LNCaP clone FGC (cell line): ENCODE data around the gene CAPN1.

Experiments used
- DNase-seq: peaks from one replicate; pipeline ENCODE4 v3.0.0-alpha.2; 2011; ENCODE audit warnings: low read depth
- H3K4me3 ChIP-seq: 2 replicates; pipeline ENCODE4 v1.5.1; 2011; ENCODE audit warnings: mild to moderate bottlenecking, low read depth, low read length, control low read depth
- TF ChIP-seq, protein P1 (sequence below): IDR thresholded peaks from 2 replicates; pipeline ENCODE4 v1.5.1; 2012; ENCODE audit warnings: mild to moderate bottlenecking; ENCODE audit not compliant: control insufficient read depth, insufficient read depth; ENCODE audit errors: extremely low read depth

CAPN1 gene

DNA sequence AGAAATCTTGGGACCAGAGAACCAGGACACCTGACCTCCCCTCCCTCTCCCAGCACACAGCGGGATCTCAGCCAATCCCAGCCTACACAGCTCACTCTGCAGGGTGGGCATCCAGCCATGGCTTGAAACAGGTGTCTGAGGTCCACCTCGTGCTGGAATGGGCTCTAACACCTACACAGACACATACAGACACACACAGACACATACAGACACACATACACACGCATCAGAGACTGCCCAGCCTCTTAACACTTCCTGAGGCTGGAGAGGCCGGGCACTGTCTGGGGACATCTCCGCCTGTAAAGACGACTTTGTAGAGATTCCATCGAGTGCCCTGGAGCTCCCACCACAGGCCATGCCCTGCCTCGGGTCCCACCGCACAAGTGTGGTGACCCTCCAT, 36.7 kb downstream of the CAPN1 start:
- DNase-seq, result no peak
- no peak overlapping the region for H3K4me3 ChIP-seq
- TF ChIP-seq, protein P1, sequence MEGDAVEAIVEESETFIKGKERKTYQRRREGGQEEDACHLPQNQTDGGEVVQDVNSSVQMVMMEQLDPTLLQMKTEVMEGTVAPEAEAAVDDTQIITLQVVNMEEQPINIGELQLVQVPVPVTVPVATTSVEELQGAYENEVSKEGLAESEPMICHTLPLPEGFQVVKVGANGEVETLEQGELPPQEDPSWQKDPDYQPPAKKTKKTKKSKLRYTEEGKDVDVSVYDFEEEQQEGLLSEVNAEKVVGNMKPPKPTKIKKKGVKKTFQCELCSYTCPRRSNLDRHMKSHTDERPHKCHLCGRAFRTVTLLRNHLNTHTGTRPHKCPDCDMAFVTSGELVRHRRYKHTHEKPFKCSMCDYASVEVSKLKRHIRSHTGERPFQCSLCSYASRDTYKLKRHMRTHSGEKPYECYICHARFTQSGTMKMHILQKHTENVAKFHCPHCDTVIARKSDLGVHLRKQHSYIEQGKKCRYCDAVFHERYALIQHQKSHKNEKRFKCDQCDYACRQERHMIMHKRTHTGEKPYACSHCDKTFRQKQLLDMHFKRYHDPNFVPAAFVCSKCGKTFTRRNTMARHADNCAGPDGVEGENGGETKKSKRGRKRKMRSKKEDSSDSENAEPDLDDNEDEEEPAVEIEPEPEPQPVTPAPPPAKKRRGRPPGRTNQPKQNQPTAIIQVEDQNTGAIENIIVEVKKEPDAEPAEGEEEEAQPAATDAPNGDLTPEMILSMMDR, result no peak

DNA sequence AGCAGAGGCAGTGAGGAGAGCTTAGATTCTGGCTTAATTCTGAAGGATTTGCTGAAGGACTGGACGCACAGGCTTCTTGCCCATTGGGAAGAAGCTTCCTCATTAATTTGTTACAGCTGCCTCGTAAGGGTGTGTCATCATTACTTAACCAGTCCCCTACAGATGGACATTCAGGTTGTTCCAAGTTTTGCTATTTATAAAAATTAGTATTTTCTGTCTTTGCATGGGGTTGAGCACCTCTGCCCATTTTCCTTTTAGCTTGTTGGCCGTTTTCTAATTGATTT, 38.1 kb downstream of the CAPN1 start:
- no peak overlapping the region for H3K4me3 ChIP-seq
- DNase-seq, result peak; percentile 11
- TF ChIP-seq, protein P1, result no peak

DNA sequence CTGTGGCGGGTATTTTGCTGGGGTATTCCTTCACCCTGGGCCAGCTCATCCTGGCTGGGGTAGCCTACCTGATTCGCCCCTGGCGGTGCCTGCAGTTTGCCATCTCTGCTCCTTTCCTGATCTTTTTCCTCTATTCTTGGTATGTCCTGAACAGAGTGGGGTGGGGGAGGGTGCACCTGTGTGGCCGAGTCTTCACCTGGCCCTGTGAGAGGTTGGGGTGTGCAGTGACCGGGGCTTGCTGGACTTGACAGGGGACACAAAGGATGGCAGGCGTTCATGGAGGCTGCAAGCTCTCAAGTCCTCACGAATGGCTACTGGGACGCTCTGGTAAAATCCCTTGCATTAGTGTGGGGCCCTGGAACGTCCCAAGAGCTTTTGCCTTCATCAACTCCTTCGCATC, 39.3 kb downstream of the CAPN1 start:
- H3K4me3 ChIP-seq, result no peak overlapping the region
- TF ChIP-seq, protein P1, result no peak
- no peak for DNase-seq

DNA sequence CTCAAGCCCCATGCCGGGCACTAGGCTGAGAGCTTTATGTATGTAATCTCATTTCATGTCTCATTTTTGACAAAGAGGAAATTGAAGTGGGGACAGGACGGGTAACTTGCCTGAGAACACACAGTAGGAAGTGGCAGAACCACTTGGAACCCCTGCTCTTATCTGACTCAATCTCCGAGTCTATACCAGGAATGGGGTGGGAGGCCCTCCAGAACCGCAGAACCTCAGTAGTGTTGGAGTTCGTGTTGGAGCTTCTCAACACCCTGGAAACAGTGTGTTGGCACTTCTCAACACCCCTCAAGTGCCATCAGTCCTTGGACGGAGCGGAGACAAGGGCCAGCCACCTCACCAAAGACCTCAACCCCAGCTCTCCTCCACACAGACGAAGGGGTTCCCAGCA, 41.3 kb downstream of the CAPN1 start:
- H3K4me3 ChIP-seq, result no peak overlapping the region
- TF ChIP-seq, protein P1, result no peak
- no peak for DNase-seq

DNA sequence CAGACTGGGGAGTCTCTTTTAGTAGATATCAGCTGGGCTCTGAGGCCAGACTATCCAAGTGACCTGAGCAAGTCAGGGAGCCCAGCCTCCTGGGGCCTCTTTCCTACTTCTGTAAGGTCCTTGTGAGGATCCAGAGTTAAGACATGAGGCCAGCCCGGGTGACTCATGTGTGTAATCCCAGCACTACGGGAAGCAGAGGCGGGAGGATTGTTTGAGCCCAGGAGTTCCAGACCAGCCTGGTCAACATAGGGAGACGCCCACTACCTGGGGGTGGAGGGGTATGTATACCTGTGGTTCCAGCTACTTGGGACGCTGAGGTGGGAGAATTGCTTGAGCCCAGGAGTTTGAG, 43.2 kb downstream of the CAPN1 start:
- no peak for DNase-seq
- TF ChIP-seq, protein P1, result no peak
- H3K4me3 ChIP-seq, result no peak overlapping the region

DNA sequence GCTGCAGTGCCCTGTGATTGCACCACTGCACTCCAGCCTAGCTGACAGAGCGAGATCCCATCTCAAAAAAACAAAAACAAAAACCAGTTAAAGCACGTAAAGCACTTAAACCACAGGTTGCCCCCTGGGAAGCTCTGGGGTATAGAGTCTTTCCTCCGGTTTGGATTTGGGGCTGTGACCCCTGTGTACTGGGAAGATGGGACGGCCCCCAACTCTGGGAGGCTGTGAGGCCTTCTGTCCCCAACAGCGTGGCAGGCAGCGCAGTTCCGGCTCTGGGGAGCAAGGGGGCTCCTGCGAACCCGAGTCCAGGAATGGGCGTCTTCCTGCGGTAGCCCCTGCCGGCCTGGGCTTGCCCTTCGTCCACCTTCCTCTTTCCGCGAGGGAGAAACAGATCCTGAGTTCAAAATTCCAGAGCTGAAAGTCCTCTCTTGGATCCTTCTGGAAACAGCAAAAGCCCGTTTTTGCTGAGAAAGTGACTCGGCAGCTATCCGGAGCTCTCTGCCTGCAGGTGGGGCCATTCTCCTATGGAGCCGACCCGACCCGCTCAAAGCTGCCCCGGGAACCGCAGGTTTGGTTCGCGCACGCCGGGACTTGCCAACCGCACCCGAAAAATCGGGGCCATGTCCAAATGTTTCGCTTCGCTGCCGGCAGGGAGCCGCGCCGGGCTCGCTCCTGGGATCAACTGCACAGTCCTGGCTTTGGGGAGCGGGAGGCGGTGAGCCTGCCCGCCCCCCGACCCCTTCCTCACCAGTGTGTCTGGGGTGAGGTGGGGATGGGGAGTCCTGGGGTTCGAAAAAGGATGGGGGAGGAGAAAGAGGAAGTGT, 43.8 kb downstream of the CAPN1 start:
- TF ChIP-seq, protein P1, result peak; percentile 39
- no peak overlapping the region; the same call in 1 of the 2 replicates for H3K4me3 ChIP-seq
- no peak for DNase-seq

DNA sequence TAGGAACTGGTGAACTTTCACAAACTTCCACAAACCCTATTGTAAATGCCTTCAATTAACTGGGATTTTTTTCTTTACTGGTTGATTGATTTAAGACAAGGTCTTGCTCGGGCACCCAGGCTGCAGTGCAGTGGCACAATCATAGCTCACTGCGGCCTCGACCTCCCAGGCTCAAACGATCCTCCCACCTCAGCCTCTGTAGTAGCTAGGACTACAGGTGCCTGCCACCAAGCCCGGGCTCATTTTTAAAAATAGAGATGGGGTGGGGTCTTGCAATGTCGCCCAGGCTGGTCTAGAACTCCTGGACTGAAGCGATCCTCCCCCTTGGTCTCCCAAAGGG, 44.3 kb downstream of the CAPN1 start:
- TF ChIP-seq, protein P1, result no peak
- DNase-seq, result no peak
- H3K4me3 ChIP-seq, result no peak overlapping the region; the same call in 1 of the 2 replicates
